ENCODE data around the gene SENP6. TPM values are rescaled to one million over a fixed set of nuclear protein-coding genes. Genes with fewer than 3 reads are reported as not detected.
"Not testable (repeated sequence)": the region's sequence is repeated elsewhere in the genome, so short reads cannot be mapped to it uniquely, and the experiment has no call there.

The SENP6 gene
- total RNA-seq, 1 donor from 2014 or later, result 54.2 TPM

DNA sequence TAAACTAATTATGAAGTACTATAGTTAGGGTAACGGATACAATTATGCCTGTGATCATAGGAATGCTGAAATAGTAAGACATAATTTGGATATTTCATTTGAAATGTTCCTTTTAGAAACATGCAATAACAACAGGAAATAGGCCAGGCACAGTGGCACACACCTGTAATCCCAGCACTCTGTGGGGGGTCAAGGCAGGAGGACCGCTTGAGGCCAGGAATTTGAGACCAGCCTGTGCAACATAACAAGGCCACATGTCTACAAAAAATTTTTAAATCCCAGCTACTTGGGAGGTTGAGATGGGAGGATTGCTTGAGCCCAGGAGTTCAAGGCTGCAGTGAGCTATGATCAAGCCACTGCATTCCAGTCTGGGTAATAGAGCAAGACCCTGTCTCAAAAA, 121.7 kb downstream of the SENP6 start:
- no peak for DNase-seq
- no peak overlapping the region for H3K27ac ChIP-seq (replicated peaks)
- no peaks in the 10 kb centered on the region for H3K4me1 ChIP-seq
- no peaks in the 10 kb centered on the region for H3K9me3 ChIP-seq (replicated peaks)
- H3K27me3 ChIP-seq (ENCODE audit: low read depth), result no peaks in the 10 kb centered on the region
- H3K36me3 ChIP-seq, result no peaks in the 10 kb centered on the region
- intact Hi-C loops (cut with micrococcal nuclease), result no loop called here
- TF ChIP-seq, protein P1, sequence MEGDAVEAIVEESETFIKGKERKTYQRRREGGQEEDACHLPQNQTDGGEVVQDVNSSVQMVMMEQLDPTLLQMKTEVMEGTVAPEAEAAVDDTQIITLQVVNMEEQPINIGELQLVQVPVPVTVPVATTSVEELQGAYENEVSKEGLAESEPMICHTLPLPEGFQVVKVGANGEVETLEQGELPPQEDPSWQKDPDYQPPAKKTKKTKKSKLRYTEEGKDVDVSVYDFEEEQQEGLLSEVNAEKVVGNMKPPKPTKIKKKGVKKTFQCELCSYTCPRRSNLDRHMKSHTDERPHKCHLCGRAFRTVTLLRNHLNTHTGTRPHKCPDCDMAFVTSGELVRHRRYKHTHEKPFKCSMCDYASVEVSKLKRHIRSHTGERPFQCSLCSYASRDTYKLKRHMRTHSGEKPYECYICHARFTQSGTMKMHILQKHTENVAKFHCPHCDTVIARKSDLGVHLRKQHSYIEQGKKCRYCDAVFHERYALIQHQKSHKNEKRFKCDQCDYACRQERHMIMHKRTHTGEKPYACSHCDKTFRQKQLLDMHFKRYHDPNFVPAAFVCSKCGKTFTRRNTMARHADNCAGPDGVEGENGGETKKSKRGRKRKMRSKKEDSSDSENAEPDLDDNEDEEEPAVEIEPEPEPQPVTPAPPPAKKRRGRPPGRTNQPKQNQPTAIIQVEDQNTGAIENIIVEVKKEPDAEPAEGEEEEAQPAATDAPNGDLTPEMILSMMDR (IDR thresholded peaks at IDR 0.05; ENCODE audit: borderline replicate concordance), result no peak
- no peak overlapping the region for H3K4me3 ChIP-seq

DNA sequence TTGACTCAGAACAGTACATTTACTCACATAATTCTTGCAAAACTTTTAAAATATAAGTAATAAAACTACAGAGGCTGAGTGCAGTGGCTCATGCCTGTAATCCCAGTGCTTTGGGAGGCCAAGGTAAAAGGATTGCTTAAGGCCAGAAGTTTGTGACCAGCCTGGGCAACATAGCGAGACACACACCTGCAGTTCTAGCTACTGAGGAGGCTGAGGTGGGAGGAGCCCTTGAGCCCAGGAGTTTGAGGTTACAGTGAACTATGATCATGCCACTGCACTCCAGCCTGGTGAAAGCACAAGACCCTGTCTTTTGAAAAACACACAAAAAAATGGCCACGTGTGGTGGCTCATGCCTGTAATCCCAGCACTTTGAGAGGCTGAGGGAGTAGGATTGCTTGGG, 125.5 kb downstream of the SENP6 start:
- Histone ChIP-seq H3K4me3 (no peak overlapping the region), H3K36me3 (no peaks in the 10 kb centered on the region), H3K27me3 (ENCODE audit: low read depth) (no peaks in the 10 kb centered on the region), H3K4me1 (no peaks in the 10 kb centered on the region), H3K27ac (replicated peaks) (no peak overlapping the region), H3K9me3 (replicated peaks) (no peaks in the 10 kb centered on the region)
- intact Hi-C loops (cut with micrococcal nuclease), result no loop called here
- no peak for DNase-seq
- TF ChIP-seq, protein P1 (IDR thresholded peaks at IDR 0.05; ENCODE audit: borderline replicate concordance), result no peak

DNA sequence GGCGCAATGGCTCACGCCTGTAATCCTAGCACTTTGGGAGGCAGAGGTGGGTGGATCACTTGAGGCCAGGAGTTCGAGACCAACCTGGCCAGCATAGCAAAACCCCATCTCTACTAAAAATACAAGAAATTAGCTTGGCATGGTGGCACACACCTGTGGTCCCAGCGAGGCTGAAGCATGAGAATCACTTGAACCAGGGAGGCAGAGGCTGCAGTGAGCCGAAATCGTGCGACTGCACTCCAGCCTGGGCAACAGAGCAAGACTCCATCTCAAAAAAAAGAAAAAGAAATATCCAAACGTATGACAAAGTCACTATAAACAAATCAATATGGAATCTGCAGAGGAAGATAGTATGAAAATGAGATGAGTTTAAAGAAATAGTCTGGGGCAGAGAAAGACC, 129.3 kb downstream of the SENP6 start:
- DNase-seq; intact Hi-C loops (cut with micrococcal nuclease): not testable (repeated sequence)

DNA sequence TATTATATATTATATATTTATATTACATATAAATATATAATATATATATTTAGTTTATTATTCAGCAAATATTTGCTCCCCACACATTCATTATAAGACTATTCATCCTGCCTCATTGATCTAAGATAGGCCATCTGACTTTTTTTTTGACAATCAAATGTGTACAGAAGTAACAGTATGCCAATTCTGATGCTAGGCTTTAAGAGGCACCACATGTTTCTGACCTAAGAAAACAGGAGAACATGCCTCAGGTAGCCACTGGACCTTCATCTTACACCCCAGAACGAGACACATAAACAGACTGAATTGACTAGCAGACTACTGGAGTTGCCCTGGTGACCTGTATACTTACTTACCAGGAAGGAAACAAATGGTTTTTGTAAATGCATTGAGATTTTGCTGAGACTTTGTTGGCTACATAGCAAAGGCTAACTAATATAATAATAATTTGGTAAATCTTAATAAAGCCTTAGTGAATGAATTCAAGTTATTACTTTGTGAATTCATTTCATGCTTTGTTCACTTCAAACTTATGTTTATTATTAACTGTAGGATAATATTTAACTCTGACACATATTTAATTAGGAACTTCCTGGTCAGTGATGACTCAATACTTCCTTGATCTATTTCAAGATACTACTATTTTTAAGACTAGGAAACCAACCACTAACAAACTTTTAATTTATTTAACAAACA, 134.0 kb downstream of the SENP6 start:
- H3K27ac ChIP-seq (replicated peaks), result no peak overlapping the region
- TF ChIP-seq, protein P1 (IDR thresholded peaks at IDR 0.05; ENCODE audit: borderline replicate concordance), result no peak
- intact Hi-C loops (cut with micrococcal nuclease), result no loop called here
- H3K4me1 ChIP-seq, result peaks cover 7% of the 10 kb centered on the region
- no peaks in the 10 kb centered on the region for H3K9me3 ChIP-seq (replicated peaks)
- DNase-seq, result no peak
- H3K36me3 ChIP-seq, result no peaks in the 10 kb centered on the region
- no peak overlapping the region for H3K4me3 ChIP-seq
- no peaks in the 10 kb centered on the region for H3K27me3 ChIP-seq (ENCODE audit: low read depth)

More for the DNA sequence above, 129.3 kb downstream of the SENP6 start:
- not testable (repeated sequence) for H3K27me3 ChIP-seq (ENCODE audit: low read depth); H3K4me1 ChIP-seq; H3K9me3 ChIP-seq (replicated peaks); H3K27ac ChIP-seq (replicated peaks); H3K4me3 ChIP-seq; H3K36me3 ChIP-seq

DNA sequence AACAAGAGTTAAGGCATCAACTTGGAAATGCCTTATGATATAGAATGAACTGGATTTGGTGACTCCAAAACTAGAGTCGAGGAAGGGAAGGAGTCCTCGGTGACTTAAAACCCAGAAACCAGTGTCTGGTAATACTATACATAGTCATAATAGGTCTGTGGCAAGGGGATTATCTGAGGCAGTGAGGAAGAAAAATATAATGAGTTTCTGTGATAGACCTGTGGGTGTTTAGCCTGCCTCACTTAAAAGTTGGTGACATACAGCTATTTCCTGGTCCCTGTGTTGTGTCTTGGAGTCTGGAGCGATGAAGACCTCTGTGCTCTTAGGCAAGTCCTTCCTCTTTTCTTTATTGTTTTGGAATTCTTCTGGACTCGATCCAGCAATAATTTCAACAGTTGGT, 142.3 kb downstream of the SENP6 start:
- Histone ChIP-seq H3K27me3 (ENCODE audit: low read depth) (no peaks in the 10 kb centered on the region), H3K4me3 (no peak overlapping the region), H3K4me1 (peaks cover 9% of the 10 kb centered on the region), H3K36me3 (no peaks in the 10 kb centered on the region), H3K9me3 (replicated peaks) (no peaks in the 10 kb centered on the region), H3K27ac (replicated peaks) (no peak overlapping the region)
- TF ChIP-seq, protein P1 (IDR thresholded peaks at IDR 0.05; ENCODE audit: borderline replicate concordance), result no peak
- DNase-seq, result no peak
- intact Hi-C loops (cut with micrococcal nuclease), result no loop called here

DNA sequence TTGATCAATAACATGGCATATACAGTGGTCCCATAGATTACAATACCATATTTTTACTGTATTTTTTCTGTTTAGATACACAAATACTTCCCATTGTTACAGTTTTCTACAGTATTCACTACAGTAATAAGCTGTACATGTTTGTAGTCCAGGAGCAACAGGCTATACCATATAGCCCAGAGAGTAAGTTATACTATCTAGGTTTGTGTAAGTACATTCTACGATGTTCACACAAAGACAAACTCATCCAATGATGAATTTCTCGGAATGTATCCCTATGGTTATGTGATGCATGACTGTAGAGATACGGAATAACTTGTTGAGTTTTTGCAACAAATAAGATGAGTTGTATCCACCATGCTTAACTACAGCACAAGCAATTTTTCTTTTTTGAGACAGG, 143.7 kb downstream of the SENP6 start:
- Histone ChIP-seq H3K36me3 (no peaks in the 10 kb centered on the region), H3K4me1 (peaks cover 23% of the 10 kb centered on the region), H3K27me3 (ENCODE audit: low read depth) (no peaks in the 10 kb centered on the region), H3K4me3 (no peak overlapping the region), H3K9me3 (replicated peaks) (no peaks in the 10 kb centered on the region), H3K27ac (replicated peaks) (no peak overlapping the region)
- TF ChIP-seq, protein P1 (IDR thresholded peaks at IDR 0.05; ENCODE audit: borderline replicate concordance), result no peak
- DNase-seq, result no peak
- intact Hi-C loops (cut with micrococcal nuclease), result no loop called here
